ENCODE results near the gene MUC4. TPM values are rescaled to one million over a fixed set of nuclear protein-coding genes. Genes with fewer than 3 reads are reported as not detected.
"Not testable (repeated sequence)": the region's sequence is repeated elsewhere in the genome, so short reads cannot be mapped to it uniquely, and the experiment has no call there.

The MUC4 gene
- total RNA-seq, 2 donors from 2014 or later = not detected

GRCh38 chr3:195735036-195735695, 76.6 kb downstream of the MUC4 start:
- Mint-ChIP-seq H3K4me3 (peak overlapping the region; percentile 3), H3K36me3 (ENCODE audit: low read depth) (peaks cover 17% of the 10 kb centered on the region)
- ATAC-seq = no peak

GRCh38 chr3:195732940-195733339, 78.8 kb downstream of the MUC4 start:
- Mint-ChIP-seq H3K27me3 (no peaks in the 10 kb centered on the region), H3K36me3 (ENCODE audit: low read depth) (peaks cover 17% of the 10 kb centered on the region), H3K4me1 (peaks cover 12% of the 10 kb centered on the region), H3K27ac (no peak overlapping the region), H3K4me3 (no peak overlapping the region)
- no peaks in the 10 kb centered on the region for H3K9me3 ChIP-seq (ENCODE audit: control insufficient read depth, low read length, poor library complexity, severe bottlenecking)
- no peak for ATAC-seq
- no peak for DNase-seq

More at GRCh38 chr3:195735036-195735695, 76.6 kb downstream of the MUC4 start:
- Mint-ChIP-seq H3K27me3 (no peaks in the 10 kb centered on the region), H3K27ac (no peak overlapping the region), H3K4me1 (peaks cover 12% of the 10 kb centered on the region)
- no peaks in the 10 kb centered on the region for H3K9me3 ChIP-seq (ENCODE audit: control insufficient read depth, low read length, poor library complexity, severe bottlenecking)
- no peak for DNase-seq

DNA sequence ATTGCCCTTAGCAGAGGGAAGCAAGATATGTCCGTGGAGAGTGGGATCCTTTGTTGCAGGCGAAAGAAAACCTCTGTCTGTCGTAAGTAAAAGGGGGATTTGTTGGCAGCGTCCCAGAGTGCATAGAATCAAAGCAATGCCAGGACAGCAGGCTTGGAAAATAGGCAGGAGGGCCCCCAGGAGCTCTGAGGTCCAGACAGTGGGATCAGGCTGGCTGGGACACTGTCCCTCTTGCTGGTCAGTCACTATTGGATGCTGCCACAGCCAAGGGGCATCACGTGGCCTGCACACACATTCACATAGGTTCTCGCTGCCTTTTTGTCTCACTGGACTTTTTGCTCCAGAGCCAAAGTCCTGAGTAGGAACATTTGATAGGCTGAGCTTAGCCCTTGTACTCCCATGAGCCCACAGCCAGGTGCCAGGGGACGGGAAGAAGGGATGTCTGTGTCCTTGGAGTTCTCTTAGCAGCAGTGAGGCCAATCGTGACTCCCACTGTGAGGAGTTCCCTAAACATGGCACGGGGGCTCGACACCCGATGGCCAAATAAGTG, 80.3 kb downstream of the MUC4 start:
- Mint-ChIP-seq H3K4me3 (no peak overlapping the region), H3K36me3 (ENCODE audit: low read depth) (peaks cover 14% of the 10 kb centered on the region), H3K27me3 (no peaks in the 10 kb centered on the region), H3K4me1 (peaks cover 17% of the 10 kb centered on the region), H3K27ac (no peak overlapping the region)
- H3K9me3 ChIP-seq (ENCODE audit: control insufficient read depth, low read length, poor library complexity, severe bottlenecking) = no peaks in the 10 kb centered on the region
- DNase-seq (no peak), ATAC-seq (no peak)

DNA sequence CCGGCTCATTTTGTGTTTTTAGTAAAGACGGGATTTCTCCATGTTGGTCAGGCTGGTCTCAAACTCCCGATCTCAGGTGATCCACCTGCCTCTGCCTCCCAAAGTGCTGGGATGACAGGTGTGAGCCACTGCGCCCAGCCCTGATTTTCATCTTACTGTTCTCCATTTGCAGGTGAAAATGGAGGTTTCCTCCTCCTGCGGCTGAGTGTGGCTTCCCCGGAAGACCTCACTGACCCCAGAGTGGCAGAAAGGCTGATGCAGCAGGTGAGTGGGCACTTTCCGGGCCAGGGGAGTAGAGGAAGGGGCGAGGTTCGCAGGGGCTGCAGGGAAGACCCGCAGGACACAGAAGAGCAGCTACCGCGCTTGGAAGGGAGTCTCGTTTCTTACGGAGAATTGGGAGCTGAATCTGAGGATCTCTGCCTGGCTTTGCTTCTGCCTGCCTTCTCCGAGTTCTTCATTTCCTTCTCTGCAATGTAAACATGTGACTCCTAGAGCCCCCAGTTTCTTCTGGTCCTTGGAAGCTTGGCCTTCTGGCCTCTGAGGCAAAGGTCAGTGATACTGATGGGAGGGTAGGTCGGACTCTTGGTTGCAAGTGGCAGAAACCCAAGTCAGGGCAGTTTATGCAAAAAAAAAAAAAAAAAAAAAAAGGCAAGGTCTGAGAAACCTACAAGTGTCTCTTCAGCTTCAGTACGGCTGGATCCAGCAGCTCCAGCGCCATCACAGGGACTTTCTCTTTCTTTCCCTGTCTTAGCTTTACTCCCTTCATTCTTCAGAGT, 82.1 kb downstream of the MUC4 start:
- H3K36me3 Mint-ChIP-seq (ENCODE audit: low read depth) = peaks cover 2% of the 10 kb centered on the region
- no peak for DNase-seq
- H3K27me3 Mint-ChIP-seq = no peaks in the 10 kb centered on the region
- peaks cover 9% of the 10 kb centered on the region for H3K4me1 Mint-ChIP-seq
- no peak for ATAC-seq
- H3K4me3 Mint-ChIP-seq = no peak overlapping the region
- H3K9me3 ChIP-seq (ENCODE audit: control insufficient read depth, low read length, poor library complexity, severe bottlenecking) = no peaks in the 10 kb centered on the region
- H3K27ac Mint-ChIP-seq = peak overlapping the region; percentile 43

- not testable (repeated sequence) for H3K36me3 Mint-ChIP-seq (ENCODE audit: low read depth); DNase-seq
These were observed 82.9 kb downstream of the MUC4 start for GRCh38 chr3:195728789-195729188.

GRCh38 chr3:195727606-195728195, 84.0 kb downstream of the MUC4 start:
- no peaks in the 10 kb centered on the region for H3K27me3 Mint-ChIP-seq
- DNase-seq (no peak), ATAC-seq (no peak)

More at GRCh38 chr3:195728789-195729188, 82.9 kb downstream of the MUC4 start:
- not testable (repeated sequence) for H3K9me3 ChIP-seq (ENCODE audit: control insufficient read depth, low read length, poor library complexity, severe bottlenecking); H3K4me1 Mint-ChIP-seq; H3K4me3 Mint-ChIP-seq; H3K27ac Mint-ChIP-seq; H3K27me3 Mint-ChIP-seq; ATAC-seq

GRCh38 chr3:195725916-195726740, 85.6 kb downstream of the MUC4 start:
- DNase-seq; H3K27me3 Mint-ChIP-seq; H3K9me3 ChIP-seq (ENCODE audit: control insufficient read depth, low read length, poor library complexity, severe bottlenecking); H3K4me3 Mint-ChIP-seq; H3K4me1 Mint-ChIP-seq; H3K27ac Mint-ChIP-seq; H3K36me3 Mint-ChIP-seq (ENCODE audit: low read depth); ATAC-seq: not testable (repeated sequence)

More at GRCh38 chr3:195727606-195728195, 84.0 kb downstream of the MUC4 start:
- H3K9me3 ChIP-seq (ENCODE audit: control insufficient read depth, low read length, poor library complexity, severe bottlenecking) = no peaks in the 10 kb centered on the region
- Mint-ChIP-seq H3K4me1 (peaks cover 9% of the 10 kb centered on the region), H3K4me3 (no peak overlapping the region), H3K27ac (peak overlapping the region; percentile 39), H3K36me3 (ENCODE audit: low read depth) (peaks cover 2% of the 10 kb centered on the region)

DNA sequence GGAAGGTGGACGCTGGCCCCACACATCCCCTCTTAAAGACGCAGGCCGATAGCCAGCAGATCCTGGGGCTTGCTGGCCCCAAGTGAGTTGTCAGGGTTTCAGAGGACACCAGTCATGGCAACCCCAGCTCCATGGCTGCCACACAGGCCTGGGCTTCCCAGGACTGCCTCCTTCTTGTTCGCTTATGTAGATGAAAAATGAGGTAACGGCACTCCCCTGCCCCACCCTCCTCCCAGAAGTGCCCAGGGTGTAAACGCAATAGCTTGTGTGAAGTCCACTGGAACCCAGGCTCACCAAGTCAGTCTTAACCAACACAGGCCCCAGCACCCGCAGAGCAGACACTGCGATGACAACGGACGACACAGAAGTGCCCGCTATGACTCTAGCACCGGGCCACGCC, 87.4 kb downstream of the MUC4 start:
- H3K4me1 Mint-ChIP-seq = peaks cover 10% of the 10 kb centered on the region
- H3K27me3 Mint-ChIP-seq; ATAC-seq; DNase-seq; H3K4me3 Mint-ChIP-seq; H3K9me3 ChIP-seq (ENCODE audit: control insufficient read depth, low read length, poor library complexity, severe bottlenecking); H3K27ac Mint-ChIP-seq; H3K36me3 Mint-ChIP-seq (ENCODE audit: low read depth): not testable (repeated sequence)

DNA sequence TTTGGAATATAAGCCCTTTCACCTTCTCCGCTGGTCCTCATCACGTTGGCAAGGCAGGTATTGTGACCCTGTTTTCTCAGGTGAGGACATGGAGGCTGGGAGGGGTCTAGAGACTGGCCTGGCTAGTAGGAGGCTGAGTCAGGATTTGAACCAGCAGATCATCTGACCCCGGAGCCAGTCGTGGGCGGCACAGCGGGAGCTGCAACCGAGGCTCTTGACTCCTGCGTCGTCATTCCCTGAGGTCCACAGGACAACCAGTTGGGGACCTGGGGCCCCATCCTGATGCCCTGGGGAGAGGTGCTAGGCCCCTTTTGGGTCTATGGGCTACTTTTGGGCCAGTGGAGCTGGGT, 88.8 kb downstream of the MUC4 start:
- DNase-seq; H3K27me3 Mint-ChIP-seq; ATAC-seq; H3K27ac Mint-ChIP-seq; H3K36me3 Mint-ChIP-seq (ENCODE audit: low read depth); H3K9me3 ChIP-seq (ENCODE audit: control insufficient read depth, low read length, poor library complexity, severe bottlenecking); H3K4me3 Mint-ChIP-seq: not testable (repeated sequence)
- peaks cover 13% of the 10 kb centered on the region for H3K4me1 Mint-ChIP-seq

GRCh38 chr3:195722139-195722995, 89.4 kb downstream of the MUC4 start:
- H3K36me3 Mint-ChIP-seq (ENCODE audit: low read depth); H3K9me3 ChIP-seq (ENCODE audit: control insufficient read depth, low read length, poor library complexity, severe bottlenecking); H3K27ac Mint-ChIP-seq; H3K4me3 Mint-ChIP-seq; ATAC-seq; DNase-seq; H3K27me3 Mint-ChIP-seq: not testable (repeated sequence)
- peaks cover 13% of the 10 kb centered on the region for H3K4me1 Mint-ChIP-seq

- not testable (repeated sequence) for H3K27me3 Mint-ChIP-seq; DNase-seq; ATAC-seq; H3K36me3 Mint-ChIP-seq (ENCODE audit: low read depth); H3K4me3 Mint-ChIP-seq; H3K27ac Mint-ChIP-seq; H3K9me3 ChIP-seq (ENCODE audit: control insufficient read depth, low read length, poor library complexity, severe bottlenecking)
- H3K4me1 Mint-ChIP-seq = peaks cover 12% of the 10 kb centered on the region
These were observed 90.8 kb downstream of the MUC4 start, which contains the start of gene MUC20 for GRCh38 chr3:195720831-195721506. Gene MUC20 (plus strand): TSS chr3:195720978. CDS start chr3:195721008, 30 bp downstream.

Measured in T-helper 17 cell (primary cell).